PC-3 (cell line): ENCODE data around the gene PRRG4. TPM values are rescaled to one million over a fixed set of nuclear protein-coding genes. Genes with fewer than 3 reads are reported as not detected.

ENCODE experiments used
- ATAC-seq: fragments of 200-7000 bp; cut with Tn5 transposase; 2 replicates; pipeline ENCODE4 v1.9.1; 2020; ENCODE audit warnings: mild to moderate bottlenecking, moderate library complexity
- BruUV-seq: library from RNA; stranded (reverse); fragments of 400-500 nt; replicated peaks from 2 replicates; lab custom pipeline; 2021; lab: Mats Ljungman, UMichigan
- CTCF ChIA-PET: fragments of 300-600 bp; sonication (Branson Sonifier 250); formaldehyde crosslinking; loops from one replicate; lab custom pipeline; 2022; ENCODE audit warnings: antibody characterized with exemption; lab: Charles Lee
- POLR2A ChIA-PET: fragments of 300-600 bp; sonication (Branson Sonifier 250); formaldehyde crosslinking; loops from one replicate; lab custom pipeline; 2022; ENCODE audit warnings: antibody characterized with exemption; ENCODE audit not compliant: unreplicated experiment; lab: Charles Lee
- DNase-seq: peaks from one replicate; pipeline ENCODE4 v3.0.0-alpha.2; 2015
- H2AFZ ChIP-seq: fragments of 300-600 bp; sonication (generic); 2 replicates; pipeline ENCODE4 v1.6.0; 2016; ENCODE audit warnings: antibody characterized with exemption, low read length
- H3F3A ChIP-seq: fragments of 300-600 bp; sonication (generic); one replicate; pipeline ENCODE4 v1.6.0; 2017; ENCODE audit warnings: antibody characterized with exemption, low read length, control low read depth, mild to moderate bottlenecking; ENCODE audit not compliant: unreplicated experiment
- H3K27ac ChIP-seq: fragments of 300-600 bp; sonication (generic); 2 replicates; pipeline ENCODE4 v1.5.1; 2016; ENCODE audit warnings: mild to moderate bottlenecking, low read length
- H3K27me3 ChIP-seq: fragments of 300-600 bp; sonication (generic); 2 replicates; pipeline ENCODE4 v1.6.1; 2016; ENCODE audit warnings: low read length, mixed read lengths
- H3K36me3 ChIP-seq: fragments of 300-600 bp; sonication (generic); 2 replicates; pipeline ENCODE4 v1.6.1; 2016; ENCODE audit warnings: low read depth, mixed run types, low read length, mixed read lengths
- H3K4me1 ChIP-seq: fragments of 300-600 bp; sonication (generic); 2 replicates; pipeline ENCODE4 v1.5.1; 2016; ENCODE audit warnings: low read length; ENCODE audit not compliant: insufficient read depth
- H3K4me2 ChIP-seq: fragments of 300-600 bp; sonication (generic); 2 replicates; pipeline ENCODE4 v1.6.0; 2016; ENCODE audit warnings: low read length
- H3K4me3 ChIP-seq: fragments of 300-600 bp; sonication (generic); 2 replicates; pipeline ENCODE4 v1.5.1; 2016; ENCODE audit warnings: mild to moderate bottlenecking, low read length, mixed read lengths
- H3K79me2 ChIP-seq: fragments of 300-600 bp; sonication (generic); 2 replicates; pipeline ENCODE4 v1.6.1; 2017; ENCODE audit warnings: low read length, mixed read lengths
- H3K9ac ChIP-seq: fragments of 300-600 bp; sonication (generic); 2 replicates; pipeline ENCODE4 v1.6.0; 2016; ENCODE audit warnings: mild to moderate bottlenecking, low read length
- H3K9me2 ChIP-seq: fragments of 300-600 bp; sonication (generic); replicated peaks from 2 replicates; pipeline ENCODE4 v1.6.1; 2016; ENCODE audit warnings: mixed run types, low read length, mixed read lengths
- H3K9me3 ChIP-seq: fragments of 300-600 bp; sonication (generic); 2 replicates; pipeline ENCODE4 v1.6.1; 2016; ENCODE audit warnings: low read length, mixed read lengths
- H4K20me1 ChIP-seq: fragments of 300-600 bp; sonication (generic); 2 replicates; pipeline ENCODE4 v1.6.1; 2016; ENCODE audit warnings: low read length, mixed read lengths
- CTCF ChIP-seq: fragments of 300-600 bp; sonication (generic); conservative IDR thresholded peaks from 2 replicates; pipeline ENCODE4 v1.5.1; 2017; ENCODE audit warnings: antibody characterized with exemption, low read depth, mild to moderate bottlenecking, low read length
- EZH2 ChIP-seq: fragments of 300-600 bp; sonication (generic); IDR thresholded peaks from one replicate; pipeline ENCODE4 v1.6.1; 2017; ENCODE audit warnings: antibody characterized with exemption, mild to moderate bottlenecking, low read length; ENCODE audit not compliant: unreplicated experiment
- EZH2phosphoT487 ChIP-seq: fragments of 300-600 bp; sonication (generic); IDR thresholded peaks from 2 replicates; pipeline ENCODE4 v1.6.1; 2018; ENCODE audit warnings: mild to moderate bottlenecking, antibody characterized with exemption, low read length, borderline replicate concordance
- intact Hi-C: fragments of 100-400 bp; cut with micrococcal nuclease; formaldehyde crosslinking; loops from 2 replicates; pipeline ENCODE4 v1.9.0; 2023
- total RNA-seq: library from RNA; depleted of rRNA; stranded (reverse); fragments of >200 nt; gene quantifications from 2 replicates; pipeline ENCODE4 v1.2.3, GENCODE V29; 2014

Gene PRRG4
- total RNA-seq, 1 experiment from 2014 or later, result 17.9 TPM

GRCh38 chr11:32883421-32883820, 53.7 kb downstream of the PRRG4 start:
- Histone ChIP-seq H4K20me1 (no peaks in the 10 kb centered on the region), H3K9me2 (no peaks in the 10 kb centered on the region), H3K27me3 (no peaks in the 10 kb centered on the region), H2AFZ (no peak overlapping the region), H3K27ac (no peak overlapping the region), H3K4me2 (no peak overlapping the region), H3K79me2 (no peaks in the 10 kb centered on the region), H3K9ac (no peak overlapping the region), H3K36me3 (no peaks in the 10 kb centered on the region), H3F3A (no peaks in the 10 kb centered on the region), H3K9me3 (no peaks in the 10 kb centered on the region), H3K4me1 (no peaks in the 10 kb centered on the region), H3K4me3 (no peak overlapping the region)
- TF ChIP-seq EZH2phosphoT487, result no peak
- TF ChIP-seq EZH2, result no peak
- no peak for TF ChIP-seq CTCF
- ATAC-seq (no peak), DNase-seq (no peak)
- POLR2A ChIA-PET, result no interaction called here
- intact Hi-C loops, result no loop called here
- CTCF ChIA-PET, result no interaction called here
- BruUV-seq, result no TSS peak

GRCh38 chr11:32884023-32884422, 54.3 kb downstream of the PRRG4 start:
- no TSS peak for BruUV-seq
- Histone ChIP-seq H3K79me2 (no peaks in the 10 kb centered on the region), H3K9me2 (no peaks in the 10 kb centered on the region), H3K9me3 (no peaks in the 10 kb centered on the region), H4K20me1 (no peaks in the 10 kb centered on the region), H3K27me3 (no peaks in the 10 kb centered on the region), H3K4me3 (no peak overlapping the region), H3K4me1 (no peaks in the 10 kb centered on the region), H3K4me2 (no peak overlapping the region), H3F3A (no peaks in the 10 kb centered on the region), H3K9ac (no peak overlapping the region), H3K36me3 (no peaks in the 10 kb centered on the region), H3K27ac (no peak overlapping the region), H2AFZ (no peak overlapping the region)
- DNase-seq (no peak), ATAC-seq (no peak)
- intact Hi-C loops, result no loop called here
- TF ChIP-seq EZH2phosphoT487 (no peak), CTCF (no peak)
- ChIA-PET POLR2A (no interaction called here), CTCF (no interaction called here)

- intact Hi-C loops, result no loop called here
- no peaks in the 10 kb centered on the region for H3K79me2 ChIP-seq
- no peak overlapping the region for H3K9ac ChIP-seq
- ATAC-seq (peak; percentile 76), DNase-seq (peak; percentile 22)
- H3K4me1 ChIP-seq, result no peaks in the 10 kb centered on the region
- H3K36me3 ChIP-seq, result no peaks in the 10 kb centered on the region
- ChIA-PET POLR2A (no interaction called here), CTCF (no interaction called here)
- TF ChIP-seq CTCF (peak; percentile 69), EZH2phosphoT487 (no peak), EZH2 (no peak)
- H3K9me2 ChIP-seq, result no peaks in the 10 kb centered on the region
- H2AFZ ChIP-seq, result no peak overlapping the region
- no peaks in the 10 kb centered on the region for H3K9me3 ChIP-seq
- BruUV-seq, result no TSS peak
- H4K20me1 ChIP-seq, result no peaks in the 10 kb centered on the region
- H3K27ac ChIP-seq, result no peak overlapping the region
- no peak overlapping the region for H3K4me2 ChIP-seq
- H3K27me3 ChIP-seq, result no peaks in the 10 kb centered on the region
- H3F3A ChIP-seq, result no peaks in the 10 kb centered on the region
- H3K4me3 ChIP-seq, result no peak overlapping the region
Measured at GRCh38 chr11:32884770-32885384, 55.1 kb downstream of the PRRG4 start.
